Astrocyte of the spinal cord (primary cell): ENCODE data around the gene SLC12A4.

Source experiments
- DNase-seq: peaks from one replicate; pipeline ENCODE4 v3.0.0; 2011; ENCODE audit warnings: low read depth, low spot score
- H3K4me3 ChIP-seq: 2 replicates; pipeline ENCODE4 v1.5.1; 2011; ENCODE audit warnings: low read depth, mild to moderate bottlenecking, low read length, moderate library complexity
- in situ Hi-C: cut with HindIII; loops from 2 replicates; pipeline ENCODE4 v1.10.0; 2017; ENCODE audit warnings: low sequenced_read_pairs
- TF ChIP-seq, protein P1 (sequence below): IDR thresholded peaks from 2 replicates; pipeline ENCODE4 v1.5.1; 2012; ENCODE audit warnings: low read depth, mild to moderate bottlenecking, low read length, inconsistent platforms

Gene SLC12A4

DNA sequence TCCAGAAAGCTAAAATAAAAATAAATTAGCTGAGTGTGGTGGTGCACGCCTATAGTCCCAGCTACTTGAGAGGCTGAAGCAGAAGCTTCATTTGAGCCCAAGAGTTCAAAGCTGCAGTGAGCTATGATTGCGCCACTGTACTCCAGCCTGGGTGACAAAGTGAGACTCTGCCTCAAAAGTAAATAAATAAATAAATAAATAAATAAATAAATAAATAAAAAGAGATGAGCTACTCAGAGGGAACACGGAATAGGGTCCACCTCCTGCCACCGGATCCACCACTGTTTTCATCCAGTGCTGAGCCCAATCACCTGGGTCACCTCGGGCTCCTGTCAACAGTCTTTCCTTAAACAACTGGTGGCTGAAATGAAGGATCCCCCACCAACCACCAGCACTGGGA, 18.5 kb upstream of the SLC12A4 start:
- TF ChIP-seq, protein P1, sequence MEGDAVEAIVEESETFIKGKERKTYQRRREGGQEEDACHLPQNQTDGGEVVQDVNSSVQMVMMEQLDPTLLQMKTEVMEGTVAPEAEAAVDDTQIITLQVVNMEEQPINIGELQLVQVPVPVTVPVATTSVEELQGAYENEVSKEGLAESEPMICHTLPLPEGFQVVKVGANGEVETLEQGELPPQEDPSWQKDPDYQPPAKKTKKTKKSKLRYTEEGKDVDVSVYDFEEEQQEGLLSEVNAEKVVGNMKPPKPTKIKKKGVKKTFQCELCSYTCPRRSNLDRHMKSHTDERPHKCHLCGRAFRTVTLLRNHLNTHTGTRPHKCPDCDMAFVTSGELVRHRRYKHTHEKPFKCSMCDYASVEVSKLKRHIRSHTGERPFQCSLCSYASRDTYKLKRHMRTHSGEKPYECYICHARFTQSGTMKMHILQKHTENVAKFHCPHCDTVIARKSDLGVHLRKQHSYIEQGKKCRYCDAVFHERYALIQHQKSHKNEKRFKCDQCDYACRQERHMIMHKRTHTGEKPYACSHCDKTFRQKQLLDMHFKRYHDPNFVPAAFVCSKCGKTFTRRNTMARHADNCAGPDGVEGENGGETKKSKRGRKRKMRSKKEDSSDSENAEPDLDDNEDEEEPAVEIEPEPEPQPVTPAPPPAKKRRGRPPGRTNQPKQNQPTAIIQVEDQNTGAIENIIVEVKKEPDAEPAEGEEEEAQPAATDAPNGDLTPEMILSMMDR, result no peak
- no peak overlapping the region for H3K4me3 ChIP-seq
- DNase-seq, result no peak
- in situ Hi-C loops, result no loop called here

DNA sequence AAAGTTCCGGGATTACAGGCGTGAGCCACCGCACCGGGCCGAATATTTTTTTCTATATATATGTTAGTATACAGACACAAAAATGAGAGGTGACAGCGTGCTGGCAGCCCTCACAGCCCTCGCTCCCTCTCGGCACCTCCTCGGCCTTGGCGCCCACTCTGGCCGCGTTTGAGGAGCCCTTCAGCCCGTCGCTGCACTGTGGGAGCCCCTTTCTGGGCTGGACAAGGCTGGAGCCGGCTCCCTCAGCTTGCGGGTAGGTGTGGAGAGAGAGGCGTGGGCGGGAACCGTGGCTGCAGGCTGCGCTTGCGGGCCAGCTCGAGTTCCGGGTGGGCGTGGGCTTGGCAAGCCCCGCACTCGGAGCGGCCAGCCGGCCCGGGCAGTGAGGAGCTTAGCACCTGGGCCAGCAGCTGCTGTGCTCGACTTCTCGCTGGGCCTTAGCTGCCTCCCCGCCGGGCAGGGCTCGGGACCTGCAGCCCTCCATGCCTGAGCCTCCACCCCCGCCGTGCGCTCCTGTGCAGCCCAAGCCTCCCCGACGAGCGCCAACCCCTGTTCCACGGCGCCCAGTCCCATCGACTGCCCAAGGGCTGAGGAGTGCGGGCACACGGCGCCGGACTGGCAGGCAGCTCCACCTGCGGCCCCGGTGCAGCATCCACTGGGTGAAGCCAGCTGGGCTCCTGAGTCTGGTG, 13.7 kb upstream of the SLC12A4 start:
- H3K4me3 ChIP-seq, result no peak overlapping the region
- in situ Hi-C loops, result no loop called here
- TF ChIP-seq, protein P1, result no peak
- no peak for DNase-seq

DNA sequence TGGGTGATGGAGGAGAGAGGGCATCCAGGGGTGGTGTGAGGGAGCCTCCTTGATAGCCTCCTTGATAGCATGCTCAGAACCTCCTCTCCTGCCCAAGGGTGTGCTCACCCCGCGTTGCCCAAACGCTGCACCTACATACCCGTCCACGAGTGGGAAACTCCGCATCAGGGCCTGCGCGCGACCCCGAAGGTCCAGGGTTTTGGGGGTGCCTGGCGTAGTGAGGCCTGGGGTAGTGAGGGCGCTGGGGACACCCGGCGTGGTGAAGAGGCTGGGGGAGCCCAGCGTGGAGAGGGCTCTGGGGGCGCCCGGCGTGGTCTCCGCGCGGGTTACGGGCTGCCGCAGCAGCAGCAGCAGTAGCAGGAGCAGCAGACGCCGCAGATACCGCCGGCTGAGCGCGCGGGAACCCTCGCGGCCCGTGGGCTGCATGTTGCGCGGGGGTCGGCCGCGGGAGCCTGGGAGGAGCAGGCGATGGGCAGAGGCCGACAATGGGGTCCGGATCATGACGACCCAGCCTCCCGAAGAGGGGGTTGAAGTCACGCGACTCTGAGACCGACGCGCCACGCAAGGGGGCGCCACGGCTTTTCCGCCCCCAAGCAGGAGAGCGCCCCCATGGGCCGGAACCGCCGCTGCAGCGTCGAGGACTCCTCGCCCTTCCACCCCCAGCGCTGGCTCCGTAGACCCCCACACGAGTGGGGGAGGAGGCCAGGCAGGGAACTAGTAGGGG, 11.7 kb upstream of the SLC12A4 start, which contains the start of gene DPEP3:
TSS of gene DPEP3 (minus strand) at position 545 of the 724 bp plus-strand sequence. CDS start at position 426, 119 bp downstream.
- H3K4me3 ChIP-seq, result no peak within 1 kb of the TSS
- in situ Hi-C loops, result no loop called here

DNA sequence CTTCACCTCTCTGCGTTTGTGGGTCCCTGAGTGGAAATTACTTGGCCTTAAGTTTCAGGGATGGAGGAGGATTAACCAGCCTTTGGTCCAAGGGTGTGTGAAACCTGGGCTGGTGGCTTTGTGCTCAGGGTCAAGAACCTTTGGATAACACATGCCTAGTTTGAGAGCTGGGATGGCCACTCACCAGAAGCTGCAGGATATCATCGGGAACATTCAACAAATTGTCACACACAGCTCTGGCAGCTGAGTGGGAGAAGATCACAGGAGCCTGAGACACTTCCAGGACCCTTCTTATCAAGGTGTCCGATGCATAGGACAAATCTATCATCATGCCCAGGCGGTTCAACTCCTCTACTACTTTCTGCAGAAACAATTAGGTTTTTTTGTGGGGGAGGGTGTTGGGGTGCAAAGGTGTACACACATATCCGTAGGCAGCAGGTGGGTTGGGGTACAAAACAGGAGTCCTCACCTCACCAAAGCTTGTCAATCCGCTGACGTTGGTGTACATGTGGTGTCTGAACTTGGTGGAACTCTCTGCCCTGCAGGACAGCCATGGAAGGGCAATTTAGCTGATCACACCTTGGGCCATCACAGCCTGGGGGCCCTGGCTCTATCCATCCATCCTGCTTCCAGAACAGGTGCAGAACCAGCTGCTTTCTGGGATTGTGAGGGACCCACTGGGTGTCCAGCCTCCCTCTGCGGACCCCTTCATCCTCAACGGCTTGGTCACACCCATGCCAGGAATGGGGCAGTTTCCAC, 9.2 kb upstream of the SLC12A4 start:
- no peak overlapping the region for H3K4me3 ChIP-seq
- DNase-seq, result no peak
- TF ChIP-seq, protein P1, result no peak
- in situ Hi-C loops, result no loop called here

More for the DNA sequence above, 11.7 kb upstream of the SLC12A4 start, which contains the start of gene DPEP3:
- TF ChIP-seq, protein P1, result peak; percentile 38
- DNase-seq, result no peak

DNA sequence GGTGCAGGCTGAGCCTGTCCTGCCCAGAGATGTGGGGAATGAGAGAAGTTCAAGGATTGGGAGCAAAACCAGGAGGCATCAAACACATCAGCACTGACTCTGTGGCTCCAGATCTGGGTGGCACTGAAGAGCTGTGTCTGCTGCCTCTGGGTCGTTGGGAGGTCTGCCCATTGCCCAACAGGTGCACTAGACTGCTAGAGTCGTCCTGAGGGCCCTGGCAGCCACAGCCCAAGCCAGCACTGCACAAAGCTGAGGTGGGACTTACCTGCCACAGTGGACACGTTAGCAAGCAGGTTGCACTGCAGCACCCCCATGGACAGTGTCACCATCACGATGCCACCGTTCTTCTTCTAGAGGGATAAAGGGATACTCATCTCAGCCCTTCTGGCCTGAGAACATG, 8.6 kb upstream of the SLC12A4 start:
- in situ Hi-C loops, result no loop called here
- no peak for DNase-seq
- no peak overlapping the region for H3K4me3 ChIP-seq
- TF ChIP-seq, protein P1, result no peak

DNA sequence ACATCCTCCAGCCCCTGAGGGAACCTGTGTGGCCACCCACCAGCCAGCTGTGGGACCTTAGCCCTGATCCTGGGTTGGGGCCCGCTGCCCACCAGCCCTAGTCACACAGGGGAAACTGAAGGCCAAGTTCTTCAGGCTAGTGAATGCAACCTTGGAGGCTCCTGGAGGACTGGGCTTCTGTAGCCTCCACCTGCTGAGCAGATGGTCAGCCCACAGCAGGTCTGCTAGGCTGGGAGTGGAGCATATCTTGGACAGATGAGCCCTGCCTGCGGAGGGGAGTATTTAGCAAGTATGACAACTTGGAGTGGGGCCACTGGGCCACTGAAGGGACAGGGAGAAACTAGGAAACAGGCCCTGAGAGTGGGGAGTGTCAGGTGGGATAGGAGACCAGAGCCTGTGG, 7.8 kb upstream of the SLC12A4 start:
- in situ Hi-C loops, result no loop called here
- H3K4me3 ChIP-seq, result no peak overlapping the region
- TF ChIP-seq, protein P1, result no peak
- DNase-seq, result no peak
